ENCODE data around the gene LCLAT1.

GRCh38 chr2:30493440-30493839 is 46.4 kb downstream of the LCLAT1 start:
- TF ChIP-seq CTCF (conservative IDR thresholded peaks at IDR 0.05 in 1 of 2, IDR thresholded peaks at IDR 0.05 in 1 of 2; ENCODE audit: extremely low read depth in 1 of 2, insufficient read depth in 1 of 2, low read depth in 1 of 2, low read length in 2 of 2) (no peak), EZH2 (IDR thresholded peaks at IDR 0.05; ENCODE audit: borderline replicate concordance, low read length) (no peak)

All from mammary epithelial cell (primary cell).